IPS-NIHi7 (cell line): Measurements from ENCODE around the gene SLC30A1.

Experiments used
- DNase-seq: peaks from one replicate; pipeline ENCODE4 v3.0.0; 2012; ENCODE audit warnings: mixed read lengths; ENCODE audit errors: extremely low spot score

Gene SLC30A1

DNA sequence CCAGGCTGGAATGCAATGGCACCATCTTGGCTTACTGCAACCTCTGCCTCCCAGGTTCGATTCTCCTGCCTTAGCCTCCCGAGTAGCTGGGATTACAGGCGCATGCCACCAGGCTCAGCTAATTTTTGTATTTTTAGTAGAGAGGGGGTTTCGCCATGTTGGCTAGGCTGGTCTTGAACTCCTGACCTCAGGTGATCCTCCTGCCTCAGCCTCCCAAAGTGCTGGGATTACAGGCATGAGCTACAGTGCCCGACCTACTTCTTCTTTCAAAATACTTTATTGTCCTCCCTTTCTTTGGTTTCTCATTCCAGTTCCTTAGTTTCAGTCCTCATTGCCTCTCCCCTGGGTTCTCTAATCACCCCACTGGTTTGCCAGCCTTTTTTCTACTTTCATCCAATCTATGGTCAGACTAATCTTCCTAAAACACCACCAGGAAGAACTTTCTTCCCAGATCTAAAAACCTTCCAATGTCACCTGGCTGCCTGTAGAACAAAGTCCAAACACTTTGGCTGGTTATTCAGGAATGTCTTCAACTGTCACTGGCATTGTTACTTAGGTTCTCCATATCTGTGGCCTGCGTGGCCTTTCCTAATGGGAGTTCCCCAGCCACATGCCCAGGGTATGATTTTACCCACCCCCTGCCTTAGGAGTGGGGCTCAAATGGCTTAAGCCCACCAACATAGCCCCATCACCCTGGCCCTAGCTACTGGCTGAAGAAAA, 29.0 kb upstream of the SLC30A1 start:
- no peak for DNase-seq

DNA sequence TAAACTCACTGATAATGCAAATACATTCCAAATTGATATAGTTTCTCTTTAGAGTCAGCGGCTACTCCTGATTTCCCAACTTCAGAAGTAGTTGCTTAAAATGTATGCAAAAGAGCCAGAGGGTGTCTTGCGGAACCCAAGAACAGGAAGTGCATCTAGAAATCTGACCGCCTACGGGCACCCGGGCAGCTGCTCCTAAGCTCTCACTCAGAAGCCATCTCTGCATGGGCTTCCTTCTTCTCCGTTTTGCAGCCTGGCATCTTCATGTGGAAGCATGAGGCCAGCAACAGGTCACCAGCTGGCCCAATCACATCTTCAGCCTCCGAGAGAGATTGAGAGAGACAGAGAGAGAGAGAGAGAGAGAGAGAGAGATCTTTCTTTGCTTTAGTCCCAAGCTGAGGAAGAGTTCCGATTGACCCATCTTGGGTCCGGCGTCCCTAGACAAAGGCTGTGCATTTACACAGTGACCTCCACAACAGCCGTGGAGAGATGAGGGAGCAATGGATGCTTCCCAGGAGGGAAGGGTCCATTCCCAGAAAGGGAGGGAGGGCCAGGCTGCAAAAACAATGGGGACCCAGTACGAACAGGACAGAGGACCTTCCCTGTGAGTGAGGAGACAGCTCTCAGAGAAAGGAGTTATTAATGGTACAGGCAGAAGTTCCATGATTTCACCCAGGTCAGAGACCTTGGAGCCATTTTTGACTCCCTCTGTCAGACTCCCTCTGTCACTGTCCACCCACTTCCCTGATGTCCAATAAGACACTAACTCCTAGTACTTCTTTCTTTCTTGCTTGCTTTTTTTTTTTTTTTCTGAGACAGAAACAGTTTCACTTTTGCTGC, 28.2 kb upstream of the SLC30A1 start:
- DNase-seq: no peak

DNA sequence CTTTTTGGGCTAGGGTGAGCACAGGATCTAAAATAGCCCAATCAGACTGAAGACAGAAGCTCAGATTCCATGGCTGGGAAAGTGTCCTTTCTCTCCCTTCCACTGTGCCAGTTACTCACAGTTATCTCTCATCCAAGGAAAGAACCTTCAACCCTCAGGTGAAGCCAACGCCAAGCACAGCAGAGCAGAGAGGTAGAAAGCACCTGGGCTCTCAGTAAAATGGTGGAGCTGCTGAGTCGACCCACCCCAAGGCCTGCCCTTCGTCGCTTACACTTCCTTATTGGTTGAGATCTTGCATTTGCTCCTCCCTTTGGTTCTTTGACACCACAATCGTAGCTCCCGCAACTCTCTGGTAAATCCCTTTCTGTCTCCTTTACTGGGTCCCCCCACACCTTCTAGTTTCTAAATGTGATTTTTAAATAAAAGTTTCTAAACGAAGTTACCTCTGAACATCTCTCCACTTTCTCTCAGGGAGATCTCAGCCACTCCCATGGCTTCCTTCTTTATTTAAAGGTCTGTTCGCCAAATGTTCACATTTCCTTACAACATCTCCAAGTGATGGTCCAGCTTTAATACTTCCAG, 27.5 kb upstream of the SLC30A1 start:
- DNase-seq: no peak

DNA sequence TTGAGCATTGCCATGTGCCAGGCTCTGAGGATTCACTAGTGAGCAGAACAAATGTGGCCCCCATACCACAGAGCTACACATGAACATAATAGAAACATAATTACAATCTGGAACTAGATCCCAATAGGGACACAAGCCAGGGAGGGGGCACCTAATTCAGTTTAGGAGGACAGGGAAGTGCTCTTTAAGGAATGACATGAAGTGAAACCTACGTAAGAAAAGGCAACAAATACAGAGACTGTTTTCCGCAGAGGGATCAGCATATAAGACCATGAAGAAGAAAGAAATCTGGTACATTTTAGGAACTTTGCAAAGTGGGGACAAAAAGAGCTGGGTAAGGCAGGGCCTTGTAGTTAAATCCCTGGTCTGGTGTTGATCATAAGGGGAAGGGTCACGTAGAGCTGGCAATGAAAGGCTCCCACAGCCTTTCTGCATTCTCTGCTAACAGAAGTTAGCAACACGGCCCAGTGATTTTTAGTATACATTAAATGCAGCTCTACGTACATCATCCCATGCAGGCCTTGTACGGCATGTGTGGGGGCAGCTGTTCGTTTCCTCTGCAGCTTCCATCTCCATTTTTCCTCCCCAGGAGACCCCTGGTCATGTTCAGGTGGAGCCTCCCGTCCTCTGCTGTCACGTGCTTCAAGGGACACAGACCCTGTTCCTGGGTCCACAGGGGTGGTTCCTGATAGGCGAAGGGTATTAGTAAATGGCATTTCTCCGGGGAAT, 26.8 kb upstream of the SLC30A1 start:
- no peak for DNase-seq

DNA sequence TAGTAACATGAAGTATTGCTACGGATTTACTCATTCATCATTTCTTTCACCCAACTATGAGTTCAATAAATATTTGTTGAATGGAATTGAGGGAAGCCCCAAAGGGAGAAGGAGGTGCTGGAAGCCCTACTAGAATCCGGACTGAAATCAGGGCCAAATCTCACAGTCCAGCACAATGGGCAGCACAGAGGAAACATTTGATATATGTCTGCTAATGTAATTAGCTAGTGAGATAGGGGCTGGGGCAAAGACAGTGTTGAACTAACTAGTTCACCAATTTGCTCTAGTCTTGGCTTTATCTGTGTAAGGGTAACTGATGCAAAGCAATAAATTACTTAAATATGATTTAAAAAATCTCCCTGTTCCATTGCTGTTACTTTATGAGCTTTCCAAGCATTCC, 26.1 kb upstream of the SLC30A1 start:
- DNase-seq: no peak

DNA sequence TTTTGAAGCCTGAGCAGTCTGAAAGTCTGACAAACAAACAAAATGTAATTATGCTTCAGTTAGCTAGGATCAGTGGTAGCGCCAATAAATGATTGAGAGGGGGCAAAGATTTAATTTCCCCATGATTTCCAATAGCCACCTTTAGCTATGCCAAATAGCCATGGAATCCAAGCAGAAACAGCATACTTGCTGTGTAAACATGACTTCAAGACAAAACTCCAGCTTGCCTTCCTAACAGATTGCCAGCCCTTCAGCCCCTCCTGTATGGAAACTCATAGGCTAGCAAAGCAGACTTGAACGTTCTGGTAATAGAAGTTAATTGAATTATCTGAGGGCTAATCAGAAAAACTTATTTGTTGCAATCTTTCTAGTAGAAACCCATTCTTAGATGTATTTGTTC, 25.6 kb upstream of the SLC30A1 start:
- no peak for DNase-seq

DNA sequence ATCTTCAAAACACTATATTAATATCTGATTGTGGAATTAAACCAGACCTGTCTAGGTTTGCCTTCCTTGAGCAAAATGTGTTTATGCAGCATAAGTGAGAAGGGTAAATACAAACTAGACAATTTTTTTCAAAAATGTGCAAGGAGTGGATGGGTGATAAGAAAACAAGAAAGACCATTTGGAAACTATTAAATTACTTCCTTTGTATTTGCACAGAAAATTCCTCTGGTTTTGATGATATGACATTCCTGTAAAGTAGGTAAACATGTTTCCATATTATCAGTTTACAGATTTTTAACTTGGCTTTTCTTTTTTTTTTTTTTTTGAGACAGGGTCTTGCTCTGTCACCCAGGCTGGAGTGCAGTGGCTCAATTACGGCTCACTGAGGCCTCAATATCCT, 24.8 kb upstream of the SLC30A1 start:
- no peak for DNase-seq

DNA sequence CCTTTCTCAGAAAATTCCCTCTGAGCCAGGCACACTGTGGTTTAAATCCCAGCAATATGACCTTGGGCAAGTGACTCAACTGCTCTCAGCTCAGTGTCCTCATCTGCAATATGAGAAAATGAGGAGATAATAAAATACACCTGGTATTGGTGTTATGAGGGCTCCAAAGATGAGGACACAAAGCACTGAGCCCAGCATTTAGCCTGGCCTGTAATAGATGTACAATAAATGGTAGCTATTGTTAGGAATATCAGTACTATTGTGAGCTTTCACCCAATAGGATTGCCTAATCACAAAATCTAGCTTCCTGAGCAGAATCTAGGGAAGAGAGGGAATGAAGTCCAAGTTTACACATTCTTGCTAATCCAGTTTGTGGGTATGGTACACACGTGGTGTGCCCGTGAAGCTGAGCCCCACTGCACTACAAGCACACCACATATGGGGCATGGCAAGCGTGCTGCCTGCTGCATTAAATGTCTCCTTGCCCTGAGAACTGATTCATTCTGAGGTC, 24.3 kb upstream of the SLC30A1 start:
- DNase-seq: no peak

DNA sequence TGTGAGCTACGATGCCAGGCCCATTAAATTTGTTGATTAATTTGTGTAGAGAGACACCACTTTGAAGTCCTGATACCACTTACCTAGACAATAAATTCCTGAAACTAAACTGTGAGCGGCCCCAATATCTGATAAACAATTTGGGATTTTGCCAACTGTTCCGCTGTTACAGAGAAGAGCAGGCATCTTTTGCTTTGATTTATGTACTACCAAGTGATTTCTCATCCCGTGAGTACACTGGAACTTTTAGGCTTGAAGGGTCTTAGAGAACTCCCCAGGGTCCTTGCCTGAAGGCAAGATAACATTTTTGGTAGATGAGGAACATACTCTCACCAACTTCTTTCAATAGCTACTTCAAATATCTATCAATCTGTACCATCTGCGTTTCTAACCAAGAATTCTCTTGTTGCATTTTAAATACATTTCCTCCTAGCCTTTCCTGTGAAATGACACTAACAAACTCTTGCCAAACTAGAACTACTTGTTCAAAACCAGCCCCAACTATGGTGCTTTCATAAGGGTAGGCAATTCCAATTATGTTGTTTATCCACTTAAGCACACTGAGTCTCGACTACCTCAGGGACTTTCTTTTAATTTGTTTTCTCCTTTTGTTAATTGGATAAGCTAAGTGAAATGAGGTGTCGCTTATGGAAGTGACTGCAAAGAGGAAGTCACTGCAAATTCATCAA, 23.2 kb upstream of the SLC30A1 start:
- no peak for DNase-seq

DNA sequence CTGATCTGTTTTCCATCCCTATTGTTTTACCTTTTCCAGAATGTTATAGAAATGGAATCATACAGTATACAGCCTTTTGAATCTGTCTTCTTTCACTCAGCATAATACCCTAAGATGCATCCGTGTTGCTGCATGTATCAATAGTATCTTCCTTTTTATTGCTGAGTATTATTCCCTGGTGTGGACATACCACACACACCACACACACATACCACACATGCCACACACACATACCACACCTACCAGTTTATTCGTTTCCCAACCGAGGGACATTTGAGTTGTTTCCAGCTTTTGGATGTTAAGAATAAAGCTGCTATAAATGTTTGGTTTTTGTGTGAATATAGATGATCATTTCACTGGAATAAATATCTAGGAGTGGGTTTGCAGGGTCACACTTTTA, 22.2 kb upstream of the SLC30A1 start:
- DNase-seq: no peak

DNA sequence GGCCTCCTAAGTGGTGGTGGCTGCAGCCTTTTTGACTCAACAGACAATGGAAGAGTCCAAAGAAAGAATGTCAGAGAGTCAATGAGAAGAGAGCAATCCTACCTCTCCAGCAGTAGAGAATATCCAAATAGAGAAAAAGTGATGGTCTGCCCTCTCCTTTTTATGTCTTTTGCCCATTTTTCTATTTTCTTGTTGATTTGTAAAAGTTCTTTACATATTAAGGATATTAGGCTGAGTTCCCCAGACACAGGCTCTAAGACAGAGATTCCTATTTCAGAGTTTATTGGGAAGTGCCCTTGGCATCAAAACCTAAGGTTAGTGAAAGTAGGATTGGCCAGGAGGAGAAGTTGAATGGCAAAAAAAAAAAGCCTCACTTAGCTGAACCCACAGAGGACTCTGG, 20.3 kb upstream of the SLC30A1 start:
- no peak for DNase-seq

DNA sequence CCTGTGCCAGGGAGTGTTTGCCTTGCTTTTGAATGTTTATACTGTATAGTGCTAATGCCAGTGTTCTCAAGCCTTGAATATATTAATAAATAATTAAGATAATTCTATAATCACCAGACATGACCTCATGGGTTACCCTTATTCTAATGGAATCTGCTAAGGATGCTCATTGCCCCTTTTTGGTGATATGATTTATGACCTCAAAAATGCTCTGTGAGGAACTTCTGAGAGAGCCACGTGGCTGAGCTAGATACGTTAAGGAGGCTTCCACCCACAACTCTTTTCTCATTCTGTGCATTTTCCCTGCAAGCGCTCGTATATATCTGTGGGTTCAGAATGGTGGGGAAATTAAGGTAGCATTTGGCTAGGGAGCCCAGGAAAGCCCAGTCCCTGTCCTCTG, 19.6 kb upstream of the SLC30A1 start:
- DNase-seq: no peak

DNA sequence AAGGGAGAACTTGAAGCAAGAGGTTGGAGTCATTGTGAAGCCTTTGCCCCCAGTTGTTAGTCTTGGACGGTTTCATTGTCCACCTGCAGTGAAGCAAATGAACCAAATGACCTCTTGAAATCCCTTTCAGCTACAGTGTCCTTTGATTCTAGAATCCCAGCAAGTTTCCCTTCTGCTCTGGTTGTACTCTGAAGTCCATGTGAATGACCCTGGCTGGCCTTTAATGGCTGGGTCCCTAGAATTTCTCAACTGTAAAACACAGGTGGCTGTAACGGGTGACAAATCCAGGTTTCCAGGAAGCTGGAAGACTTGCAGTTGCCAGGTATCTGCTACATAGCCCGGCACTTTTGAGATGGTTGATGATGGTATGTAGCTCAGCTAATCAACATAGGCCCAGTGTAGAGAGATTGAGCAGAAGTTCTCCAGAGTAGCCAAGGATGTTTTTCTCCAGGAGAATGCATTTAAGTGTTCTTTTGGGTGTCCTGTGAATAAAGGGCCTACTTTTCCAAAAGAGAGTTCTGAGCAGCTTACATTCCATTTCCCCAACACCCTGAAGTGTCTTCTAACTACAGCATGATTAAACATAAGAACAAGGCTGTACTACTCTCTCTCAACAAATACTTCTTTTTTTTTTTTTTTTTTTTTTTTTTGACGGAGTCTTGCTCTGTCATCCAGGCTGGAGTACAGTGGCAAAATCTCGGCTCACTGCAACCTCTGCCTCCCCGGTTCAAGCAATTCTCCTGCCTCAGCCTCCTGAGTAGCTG, 17.6 kb upstream of the SLC30A1 start:
- no peak for DNase-seq

DNA sequence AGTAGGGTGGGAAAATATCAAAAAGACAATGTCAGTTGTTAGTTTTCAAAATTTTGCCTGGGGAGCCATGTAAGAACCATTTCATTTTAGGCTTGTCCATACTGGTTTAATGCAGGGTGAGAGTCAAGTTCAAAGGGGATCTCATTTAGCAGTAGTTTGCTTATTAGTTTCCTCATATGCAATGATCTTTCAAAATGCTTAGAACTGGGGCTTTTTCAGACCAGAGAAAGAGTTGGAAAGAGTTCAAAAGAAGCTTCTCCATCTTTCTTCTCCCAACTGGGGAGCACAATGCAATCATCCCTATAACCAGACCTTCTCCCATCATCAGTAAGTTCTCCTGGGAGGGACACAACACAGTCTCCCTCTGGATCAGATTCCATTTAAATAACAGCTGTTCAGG, 16.5 kb upstream of the SLC30A1 start:
- no peak for DNase-seq

DNA sequence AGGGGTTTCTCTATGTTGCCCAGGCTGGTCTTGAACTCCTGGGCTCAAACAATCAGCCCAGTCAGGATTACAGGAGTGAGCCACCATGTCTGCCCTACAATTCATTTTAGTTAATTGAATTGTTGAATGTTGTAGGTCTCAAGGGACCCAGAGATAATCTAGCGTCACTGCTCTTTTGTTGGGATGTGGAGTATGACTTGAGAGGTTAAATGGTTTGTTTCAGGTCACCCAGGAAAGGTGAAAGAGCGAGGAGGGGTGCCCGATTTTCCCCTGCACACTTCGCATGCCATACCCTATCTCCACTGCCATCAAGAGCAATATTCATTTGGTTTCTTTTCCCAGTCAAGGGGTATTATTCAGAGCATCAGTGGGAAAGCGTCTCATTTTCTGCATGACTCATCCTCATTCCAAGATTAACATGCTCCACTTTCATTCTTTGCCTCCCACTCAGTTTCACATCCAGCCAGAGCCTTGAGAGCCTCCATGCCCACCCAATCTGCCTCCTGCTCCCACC, 13.1 kb upstream of the SLC30A1 start:
- DNase-seq: no peak

DNA sequence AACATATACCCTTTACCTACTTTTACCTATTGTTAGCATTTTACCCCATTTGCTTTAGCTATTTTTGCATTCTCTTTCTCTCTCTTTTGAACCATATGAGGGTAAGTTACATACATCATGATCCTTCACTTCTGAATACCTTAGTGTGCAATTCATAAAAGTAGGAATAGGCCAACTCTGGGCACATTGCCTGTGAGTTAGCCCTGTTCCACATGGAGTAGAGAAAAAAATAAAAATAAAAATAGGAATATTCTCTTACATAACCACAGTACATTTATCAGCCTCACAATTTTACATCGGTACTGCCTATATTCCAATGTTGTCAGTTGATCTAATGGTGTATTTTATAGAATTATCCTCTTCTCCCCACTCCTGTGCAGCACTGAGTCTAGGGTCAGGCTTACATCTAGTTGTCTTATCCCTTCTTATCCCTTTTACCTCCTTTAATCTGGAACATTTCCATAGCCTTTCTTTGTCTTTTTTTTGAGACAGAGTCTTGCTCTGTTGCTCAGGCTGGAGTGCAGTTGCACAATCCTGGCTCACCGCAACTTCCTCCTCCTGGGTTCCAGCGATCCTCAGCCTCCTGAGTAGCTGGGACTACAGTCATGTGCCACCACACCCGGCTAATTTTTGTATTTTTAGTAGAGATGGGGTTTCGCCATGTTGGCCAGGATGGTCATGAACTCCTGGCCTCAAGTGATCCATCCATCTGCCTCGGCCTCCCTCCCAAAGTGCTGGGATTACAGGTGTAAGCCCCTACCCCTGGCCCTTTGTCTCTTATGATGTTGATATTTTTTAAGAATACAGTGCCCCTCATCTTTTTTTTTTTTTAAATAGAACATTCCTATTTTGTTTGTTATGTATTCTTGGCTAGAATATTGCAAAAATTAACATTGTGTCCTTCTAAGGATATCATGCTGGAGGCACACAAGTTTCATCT, 11.1 kb upstream of the SLC30A1 start:
- no peak for DNase-seq

DNA sequence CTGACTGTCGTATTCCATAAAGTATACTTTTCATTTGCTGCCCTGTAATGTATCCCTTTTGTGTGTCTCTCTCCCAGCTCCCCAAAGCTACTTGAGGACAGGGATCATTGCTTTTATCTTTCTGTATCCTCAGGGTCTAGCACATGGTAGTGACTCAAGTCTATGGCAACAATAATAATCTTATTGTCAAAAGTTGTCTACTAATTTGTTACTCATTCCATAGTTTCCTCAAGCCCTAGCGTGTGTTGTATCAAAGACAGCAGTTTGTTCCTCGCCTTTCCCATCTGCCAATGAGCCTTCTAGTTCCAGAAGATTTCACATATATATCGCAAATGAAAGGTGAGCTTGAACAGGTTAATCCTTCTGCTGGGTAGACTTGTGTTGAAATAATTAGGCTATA, 9.8 kb upstream of the SLC30A1 start:
- no peak for DNase-seq

DNA sequence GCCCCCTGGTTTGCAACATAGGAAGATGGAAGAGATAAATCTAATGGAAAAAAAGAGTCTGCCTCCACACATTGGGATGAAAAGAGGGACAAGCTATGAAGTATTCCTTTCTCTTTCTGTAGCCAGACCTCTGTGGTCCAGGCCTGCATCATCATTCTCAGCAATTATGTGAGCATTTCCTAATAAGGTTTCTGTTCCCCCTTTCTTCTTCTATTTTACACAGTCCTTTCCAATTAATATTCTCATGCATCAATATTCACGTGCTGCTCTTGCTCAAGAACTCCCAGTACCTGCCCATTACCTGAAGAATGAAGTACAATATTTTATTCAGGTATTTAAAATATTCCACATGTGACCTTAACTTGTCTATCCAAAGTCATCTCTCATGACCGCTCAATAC, 8.2 kb upstream of the SLC30A1 start:
- no peak for DNase-seq

DNA sequence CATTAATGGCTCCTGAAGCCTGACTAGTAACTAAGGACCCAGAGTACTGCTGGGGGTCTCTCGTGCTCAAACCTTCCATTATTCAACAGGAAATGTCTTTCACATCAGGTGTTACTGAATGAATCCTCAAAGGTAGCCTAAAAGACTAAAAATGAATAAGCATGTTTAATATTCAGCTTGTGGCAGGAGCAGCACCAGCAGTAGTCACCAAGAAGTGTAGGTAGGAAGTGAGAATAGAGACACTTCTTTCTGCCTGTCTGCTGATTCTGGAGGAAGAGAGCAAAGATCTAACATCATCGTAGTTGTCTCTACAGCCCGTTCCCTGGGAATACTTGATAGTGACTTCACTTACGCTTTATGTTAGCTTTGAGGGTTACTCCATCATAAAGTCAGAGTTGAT, 7.6 kb upstream of the SLC30A1 start:
- no peak for DNase-seq
